Nephron (organoid): ENCODE results near the gene CALCOCO1.

Experiments
- H3K27ac Mint-ChIP-seq, 3 experiments: 2 replicates each; pipeline ENCODE4 v1.8.0; 2020; ENCODE audit warnings: mixed read lengths in 3 of 3, mild to moderate bottlenecking in 2 of 3, moderate library complexity in 1 of 3
- H3K27me3 Mint-ChIP-seq: 2 replicates; pipeline ENCODE4 v1.8.0; 2021; ENCODE audit warnings: low read depth, mild to moderate bottlenecking, moderate library complexity, mixed read lengths
- H3K36me3 Mint-ChIP-seq: 2 replicates; pipeline ENCODE4 v1.8.0; 2020; ENCODE audit warnings: low read depth, mixed read lengths
- H3K4me1 Mint-ChIP-seq: 2 replicates; pipeline ENCODE4 v1.8.0; 2020; ENCODE audit warnings: mixed read lengths
- H3K4me3 Mint-ChIP-seq, 3 experiments: 2 replicates each; pipeline ENCODE4 v1.8.0; 2020; ENCODE audit warnings: mild to moderate bottlenecking in 3 of 3, mixed read lengths in 3 of 3, moderate library complexity in 2 of 3
- H3K9me3 Mint-ChIP-seq: 2 replicates; pipeline ENCODE4 v1.8.0; 2020; ENCODE audit warnings: mixed read lengths
- TF ChIP-seq, protein P1 (sequence below), 3 experiments: fragments of 200-600 bp; sonication (generic); IDR thresholded peaks; one replicate each; pipeline ENCODE4 v1.5.0; 2021; ENCODE audit warnings: antibody characterized with exemption in 3 of 3; ENCODE audit not compliant: unreplicated experiment in 3 of 3

Gene CALCOCO1

GRCh38 chr12:53746592-53747092 is 19.4 kb upstream of the CALCOCO1 start:
- no peak overlapping the region for H3K4me3 Mint-ChIP-seq
- H3K9me3 Mint-ChIP-seq, result no peaks in the 10 kb centered on the region
- H3K36me3 Mint-ChIP-seq, result no peaks in the 10 kb centered on the region
- TF ChIP-seq, protein P1, sequence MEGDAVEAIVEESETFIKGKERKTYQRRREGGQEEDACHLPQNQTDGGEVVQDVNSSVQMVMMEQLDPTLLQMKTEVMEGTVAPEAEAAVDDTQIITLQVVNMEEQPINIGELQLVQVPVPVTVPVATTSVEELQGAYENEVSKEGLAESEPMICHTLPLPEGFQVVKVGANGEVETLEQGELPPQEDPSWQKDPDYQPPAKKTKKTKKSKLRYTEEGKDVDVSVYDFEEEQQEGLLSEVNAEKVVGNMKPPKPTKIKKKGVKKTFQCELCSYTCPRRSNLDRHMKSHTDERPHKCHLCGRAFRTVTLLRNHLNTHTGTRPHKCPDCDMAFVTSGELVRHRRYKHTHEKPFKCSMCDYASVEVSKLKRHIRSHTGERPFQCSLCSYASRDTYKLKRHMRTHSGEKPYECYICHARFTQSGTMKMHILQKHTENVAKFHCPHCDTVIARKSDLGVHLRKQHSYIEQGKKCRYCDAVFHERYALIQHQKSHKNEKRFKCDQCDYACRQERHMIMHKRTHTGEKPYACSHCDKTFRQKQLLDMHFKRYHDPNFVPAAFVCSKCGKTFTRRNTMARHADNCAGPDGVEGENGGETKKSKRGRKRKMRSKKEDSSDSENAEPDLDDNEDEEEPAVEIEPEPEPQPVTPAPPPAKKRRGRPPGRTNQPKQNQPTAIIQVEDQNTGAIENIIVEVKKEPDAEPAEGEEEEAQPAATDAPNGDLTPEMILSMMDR (IDR thresholded peaks at IDR 0.05; ENCODE audit: unreplicated experiment in 3 of 3), result peak; percentile 100
- peaks cover 29% of the 10 kb centered on the region for H3K4me1 Mint-ChIP-seq
- H3K27ac Mint-ChIP-seq, result peak overlapping the region in 1 of 3 experiments; percentile 26
- H3K27me3 Mint-ChIP-seq, result peaks cover 8% of the 10 kb centered on the region

DNA sequence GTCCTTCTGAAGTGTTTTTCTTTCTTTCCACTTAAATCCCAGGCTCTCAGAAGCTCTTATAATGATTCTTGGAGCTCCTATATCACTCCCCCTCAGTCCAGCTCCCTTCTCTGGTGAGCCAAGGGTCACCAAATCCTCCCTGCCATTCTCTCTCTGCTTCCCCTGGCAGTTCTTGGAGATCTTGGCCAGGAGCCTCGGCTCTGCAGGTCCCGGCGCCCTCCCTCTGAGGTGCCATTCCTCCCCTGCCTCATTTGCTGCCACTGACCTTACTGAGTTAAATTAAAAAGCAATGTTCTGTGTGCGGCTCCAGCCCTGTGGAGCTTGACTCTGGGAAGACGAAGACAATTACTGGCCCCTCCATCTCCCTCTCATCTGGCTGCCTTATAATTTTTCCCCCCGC is 17.5 kb upstream of the CALCOCO1 start:
- Mint-ChIP-seq H3K4me1 (peaks cover 29% of the 10 kb centered on the region), H3K27ac (peak overlapping the region; percentile 28 to 85 (median 58)), H3K36me3 (no peaks in the 10 kb centered on the region), H3K27me3 (peaks cover 8% of the 10 kb centered on the region), H3K4me3 (no peak overlapping the region), H3K9me3 (no peaks in the 10 kb centered on the region)
- TF ChIP-seq, protein P1 (IDR thresholded peaks at IDR 0.05; ENCODE audit: unreplicated experiment in 3 of 3), result no peak

- peaks cover 8% of the 10 kb centered on the region for H3K27me3 Mint-ChIP-seq
- no peak overlapping the region for H3K27ac Mint-ChIP-seq
- no peaks in the 10 kb centered on the region for H3K9me3 Mint-ChIP-seq
- H3K36me3 Mint-ChIP-seq, result no peaks in the 10 kb centered on the region
- no peak overlapping the region for H3K4me3 Mint-ChIP-seq
- H3K4me1 Mint-ChIP-seq, result peaks cover 35% of the 10 kb centered on the region
- TF ChIP-seq, protein P1 (IDR thresholded peaks at IDR 0.05; ENCODE audit: unreplicated experiment in 3 of 3), result no peak
Measured at GRCh38 chr12:53744130-53744441, 16.8 kb upstream of the CALCOCO1 start.

GRCh38 chr12:53743266-53744129 is 16.2 kb upstream of the CALCOCO1 start:
- TF ChIP-seq, protein P1 (IDR thresholded peaks at IDR 0.05; ENCODE audit: unreplicated experiment in 3 of 3), result peak; percentile 91 to 94 (median 94)
- H3K9me3 Mint-ChIP-seq, result no peaks in the 10 kb centered on the region
- no peaks in the 10 kb centered on the region for H3K36me3 Mint-ChIP-seq
- H3K4me1 Mint-ChIP-seq, result peaks cover 41% of the 10 kb centered on the region
- H3K4me3 Mint-ChIP-seq, result peak overlapping the region in 2 of 3 experiments; percentile 4 to 9
- peak overlapping the region; percentile 1 to 11 (median 4) for H3K27ac Mint-ChIP-seq
- peaks cover 8% of the 10 kb centered on the region for H3K27me3 Mint-ChIP-seq

DNA sequence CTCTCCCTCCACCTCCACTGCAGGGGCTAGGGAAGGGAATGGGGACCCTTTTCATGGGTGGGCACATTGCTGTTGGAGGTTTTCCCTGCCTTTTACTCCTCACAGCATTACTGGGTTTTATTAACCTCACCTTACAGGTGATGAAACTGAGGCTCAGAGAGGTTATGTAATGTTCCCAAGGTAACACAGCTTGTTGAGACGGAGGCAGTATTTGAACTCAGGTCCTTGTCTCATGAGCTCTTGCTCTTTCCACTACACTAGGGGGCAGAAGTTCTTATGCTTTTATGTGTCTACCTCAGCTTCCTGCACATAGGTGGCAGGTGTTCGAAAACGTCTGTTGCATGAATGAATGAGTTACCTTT is 12.9 kb upstream of the CALCOCO1 start:
- TF ChIP-seq, protein P1 (IDR thresholded peaks at IDR 0.05; ENCODE audit: unreplicated experiment in 3 of 3), result no peak
- Mint-ChIP-seq H3K27me3 (peaks cover 6% of the 10 kb centered on the region), H3K4me1 (peaks cover 38% of the 10 kb centered on the region), H3K9me3 (no peaks in the 10 kb centered on the region), H3K4me3 (no peak overlapping the region), H3K36me3 (no peaks in the 10 kb centered on the region), H3K27ac (no peak overlapping the region)
